Measurements from ENCODE around the gene WHRN. TPM values are rescaled to one million over a fixed set of nuclear protein-coding genes. Genes with fewer than 3 reads are reported as not detected.

Gene WHRN
- total RNA-seq, 4 donors from 2014 or later: 8.4 to 12.9 (median 11.0) TPM

GRCh38 chr9:114385397-114386181 is 119.7 kb downstream of the WHRN start:
- WGBS, 2 donors (ENCODE audit: low coverage in 1 of 2): 49 to 80% methylated on average over 1 to 2 of the region's 11 CpGs
- peak; percentile 66 for ATAC-seq
- Histone ChIP-seq H3K4me3 (peak overlapping the region in 1 of 2 donors; percentile 56), H3K27ac (peak overlapping the region; percentile 29 to 91 (median 82)), H3K9me3 (no peaks in the 10 kb centered on the region), H3K36me3 (peaks cover 0 to 8% of the 10 kb centered on the region in 2 donors), H3K4me1 (peaks cover 0 to 88% (median 58%) of the 10 kb centered on the region in 3 donors), H3K27me3 (no peaks in the 10 kb centered on the region)
- TF ChIP-seq, protein P1, sequence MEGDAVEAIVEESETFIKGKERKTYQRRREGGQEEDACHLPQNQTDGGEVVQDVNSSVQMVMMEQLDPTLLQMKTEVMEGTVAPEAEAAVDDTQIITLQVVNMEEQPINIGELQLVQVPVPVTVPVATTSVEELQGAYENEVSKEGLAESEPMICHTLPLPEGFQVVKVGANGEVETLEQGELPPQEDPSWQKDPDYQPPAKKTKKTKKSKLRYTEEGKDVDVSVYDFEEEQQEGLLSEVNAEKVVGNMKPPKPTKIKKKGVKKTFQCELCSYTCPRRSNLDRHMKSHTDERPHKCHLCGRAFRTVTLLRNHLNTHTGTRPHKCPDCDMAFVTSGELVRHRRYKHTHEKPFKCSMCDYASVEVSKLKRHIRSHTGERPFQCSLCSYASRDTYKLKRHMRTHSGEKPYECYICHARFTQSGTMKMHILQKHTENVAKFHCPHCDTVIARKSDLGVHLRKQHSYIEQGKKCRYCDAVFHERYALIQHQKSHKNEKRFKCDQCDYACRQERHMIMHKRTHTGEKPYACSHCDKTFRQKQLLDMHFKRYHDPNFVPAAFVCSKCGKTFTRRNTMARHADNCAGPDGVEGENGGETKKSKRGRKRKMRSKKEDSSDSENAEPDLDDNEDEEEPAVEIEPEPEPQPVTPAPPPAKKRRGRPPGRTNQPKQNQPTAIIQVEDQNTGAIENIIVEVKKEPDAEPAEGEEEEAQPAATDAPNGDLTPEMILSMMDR (IDR thresholded peaks at IDR 0.05): no peak
- TF ChIP-seq POLR2AphosphoS5 (IDR thresholded peaks at IDR 0.05) (peak; percentile 50), POLR2A (IDR thresholded peaks at IDR 0.05) (peak; percentile 19 to 33), EP300 (IDR thresholded peaks at IDR 0.05) (no peak)

DNA sequence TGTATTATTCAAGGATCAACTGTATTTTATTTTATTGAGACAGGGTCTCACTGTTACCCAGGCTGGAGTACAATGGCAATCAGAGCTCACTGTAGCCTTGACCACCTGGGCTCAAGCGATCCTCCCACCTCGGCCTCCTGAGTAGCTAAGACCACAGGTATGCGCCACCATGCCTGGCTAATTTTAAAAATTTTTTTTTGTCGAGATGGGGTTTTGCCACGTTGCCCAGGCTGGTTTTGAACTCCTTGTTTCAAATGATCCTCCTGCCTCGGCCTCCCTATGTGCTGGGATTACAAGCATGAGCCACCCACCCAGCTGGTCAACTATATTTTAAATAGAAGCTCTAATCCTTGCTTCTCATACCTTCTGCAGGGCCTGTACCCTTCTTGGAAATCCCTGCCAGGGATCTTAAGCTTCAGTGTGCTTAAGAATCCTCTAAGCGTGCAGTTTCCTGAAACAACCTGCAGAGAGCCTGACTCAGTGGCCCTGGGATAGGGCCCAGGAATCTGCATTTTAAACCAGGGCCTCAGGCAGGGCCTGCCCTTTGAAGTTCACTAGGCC is 120.4 kb downstream of the WHRN start:
- TF ChIP-seq, protein P1 (IDR thresholded peaks at IDR 0.05): no peak
- TF ChIP-seq POLR2AphosphoS5 (IDR thresholded peaks at IDR 0.05) (no peak), EP300 (IDR thresholded peaks at IDR 0.05) (no peak), POLR2A (IDR thresholded peaks at IDR 0.05) (no peak)
- peak overlapping the region in 1 of 2 donors; percentile 8 for H3K4me3 ChIP-seq
- ATAC-seq: no peak
- H3K4me1 ChIP-seq: peaks cover 0 to 81% (median 56%) of the 10 kb centered on the region in 3 donors
- whole genome bisulfite sequencing, 2 donors (ENCODE audit: low coverage in 1 of 2): 88% methylated on average over 4 to 6 of the region's 7 CpGs
- H3K27me3 ChIP-seq: no peaks in the 10 kb centered on the region
- peak overlapping the region in 3 of 4 donors; percentile 81 to 91 (median 82) for H3K27ac ChIP-seq
- no peaks in the 10 kb centered on the region for H3K9me3 ChIP-seq
- H3K36me3 ChIP-seq: peaks cover 0 to 14% of the 10 kb centered on the region in 2 donors

DNA sequence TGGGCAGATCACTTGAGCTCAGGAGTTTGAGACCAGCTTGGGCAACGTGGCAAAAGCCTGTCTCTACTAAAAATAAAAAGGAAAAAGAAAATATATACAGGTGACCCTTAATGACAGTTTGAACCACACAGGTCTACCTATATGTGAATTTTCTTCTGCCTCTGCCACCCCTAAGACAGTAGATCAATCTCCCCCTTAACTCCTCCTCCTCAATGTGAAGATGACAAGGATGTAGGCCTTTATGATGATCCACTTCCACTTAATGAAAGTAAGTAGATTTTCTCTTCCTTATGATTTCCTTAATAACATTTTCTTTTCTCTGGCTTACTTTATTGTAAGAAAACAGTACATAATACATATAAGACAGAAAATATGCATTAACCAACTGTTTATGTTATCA is 120.9 kb downstream of the WHRN start:
- H3K36me3 ChIP-seq: peaks cover 0 to 20% of the 10 kb centered on the region in 2 donors
- no peaks in the 10 kb centered on the region for H3K9me3 ChIP-seq
- H3K4me3 ChIP-seq: no peak overlapping the region
- no peaks in the 10 kb centered on the region for H3K27me3 ChIP-seq
- 53 to 60% methylated on average over 1 of the region's 1 CpG for WGBS, 2 donors (ENCODE audit: low coverage in 1 of 2)
- peak overlapping the region in 3 of 4 donors; percentile 82 to 91 (median 83) for H3K27ac ChIP-seq
- TF ChIP-seq EP300 (IDR thresholded peaks at IDR 0.05): no peak
- no peak for TF ChIP-seq POLR2A (IDR thresholded peaks at IDR 0.05)
- TF ChIP-seq, protein P1 (IDR thresholded peaks at IDR 0.05): no peak
- no peak for TF ChIP-seq POLR2AphosphoS5 (IDR thresholded peaks at IDR 0.05)
- no peak for ATAC-seq
- H3K4me1 ChIP-seq: peaks cover 0 to 77% (median 54%) of the 10 kb centered on the region in 3 donors

GRCh38 chr9:114383521-114384231 is 121.6 kb downstream of the WHRN start:
- peak overlapping the region in 1 of 2 donors; percentile 21 for H3K4me3 ChIP-seq
- H3K9me3 ChIP-seq: no peaks in the 10 kb centered on the region
- peak overlapping the region in 3 of 4 donors; percentile 82 to 91 (median 83) for H3K27ac ChIP-seq
- peak; percentile 14 for TF ChIP-seq POLR2AphosphoS5 (IDR thresholded peaks at IDR 0.05)
- TF ChIP-seq EP300 (IDR thresholded peaks at IDR 0.05): no peak
- peak; percentile 34 for ATAC-seq
- H3K27me3 ChIP-seq: no peaks in the 10 kb centered on the region
- H3K36me3 ChIP-seq: peaks cover 0 to 27% of the 10 kb centered on the region in 2 donors
- H3K4me1 ChIP-seq: peaks cover 0 to 77% (median 50%) of the 10 kb centered on the region in 3 donors
- 44 to 55% methylated on average over 7 to 8 of the region's 8 CpGs for WGBS, 2 donors (ENCODE audit: low coverage in 1 of 2)

Measured in gastroesophageal sphincter (tissue), 4 donors.